GM12878 (cell line): ENCODE data around the gene WBP1L. TPM values are rescaled to one million over a fixed set of nuclear protein-coding genes. Genes with fewer than 3 reads are reported as not detected.

Experiments
- ATF2 ChIP-seq: IDR thresholded peaks from 2 replicates; pipeline ENCODE4 v1.6.1; 2012; ENCODE audit warnings: low read length, inconsistent platforms
- CREB1 ChIP-seq: IDR thresholded peaks from 2 replicates; pipeline ENCODE4 v1.6.1; 2012; ENCODE audit warnings: low read depth, mild to moderate bottlenecking, inconsistent platforms
- ESRRA ChIP-seq: IDR thresholded peaks from 2 replicates; pipeline ENCODE4 v1.6.1; 2012; ENCODE audit warnings: mild to moderate bottlenecking, low read length, improper control_type of control experiment
- FOS ChIP-seq: IDR thresholded peaks from 3 replicates; pipeline ENCODE4 v1.6.1; 2011; ENCODE audit warnings: borderline replicate concordance; ENCODE audit not compliant: insufficient read length; ENCODE audit errors: extremely low read depth
- GATAD2B ChIP-seq: fragments of 450-650 bp; conservative IDR thresholded peaks from 2 replicates; pipeline ENCODE4 v1.6.1; 2017; ENCODE audit warnings: low read depth, mild to moderate bottlenecking, moderate library complexity
- IKZF1 ChIP-seq: fragments of 450-650 bp; conservative IDR thresholded peaks from 2 replicates; pipeline ENCODE4 v1.6.1; 2017; ENCODE audit warnings: antibody characterized with exemption, mild to moderate bottlenecking
- IRF3 ChIP-seq: fragments of 450-650 bp; IDR thresholded peaks from 2 replicates; pipeline ENCODE4 v1.6.1; 2014; ENCODE audit warnings: mild to moderate bottlenecking
- KLF5 ChIP-seq: fragments of 450-650 bp; IDR thresholded peaks from 2 replicates; pipeline ENCODE4 v1.6.1; 2014; ENCODE audit warnings: mild to moderate bottlenecking; ENCODE audit not compliant: partially characterized antibody
- PAX5 ChIP-seq: IDR thresholded peaks from 2 replicates; pipeline ENCODE4 v1.6.1; 2011; ENCODE audit warnings: low read depth, low read length, borderline replicate concordance
- POLR2A ChIP-seq: IDR thresholded peaks from 2 replicates; pipeline ENCODE4 v1.6.1; 2011; ENCODE audit warnings: low read depth, mild to moderate bottlenecking, low read length
- POLR2AphosphoS5 ChIP-seq: IDR thresholded peaks from 2 replicates; pipeline ENCODE4 v1.6.1; 2011; ENCODE audit warnings: mild to moderate bottlenecking, low read length, inconsistent platforms
- SPI1 ChIP-seq: IDR thresholded peaks from 2 replicates; pipeline ENCODE4 v1.6.1; 2011; ENCODE audit warnings: low read depth, mild to moderate bottlenecking, low read length, moderate library complexity, borderline replicate concordance; ENCODE audit not compliant: insufficient read depth
- SREBF2 ChIP-seq: IDR thresholded peaks from 2 replicates; pipeline ENCODE4 v1.6.1; 2012; ENCODE audit warnings: mild to moderate bottlenecking, low read length
- SUPT20H ChIP-seq: IDR thresholded peaks from 2 replicates; pipeline ENCODE4 v1.6.1; 2011; ENCODE audit warnings: low read depth, mild to moderate bottlenecking, low read length, moderate library complexity, borderline replicate concordance; ENCODE audit not compliant: control insufficient read depth
- YY1 ChIP-seq: IDR thresholded peaks from 2 replicates; pipeline ENCODE4 v1.6.1; 2011; ENCODE audit warnings: low read depth, mild to moderate bottlenecking, low read length
- ZNF24 ChIP-seq: fragments of 450-650 bp; IDR thresholded peaks from 2 replicates; pipeline ENCODE4 v1.6.1; 2017; ENCODE audit warnings: antibody characterized with exemption, mild to moderate bottlenecking
- ZNF592 ChIP-seq: fragments of 450-650 bp; IDR thresholded peaks from 2 replicates; pipeline ENCODE4 v1.6.1; 2017; ENCODE audit warnings: mild to moderate bottlenecking, moderate library complexity
- ZNF622 ChIP-seq: fragments of 450-650 bp; IDR thresholded peaks from 2 replicates; pipeline ENCODE4 v1.6.1; 2017; ENCODE audit warnings: mild to moderate bottlenecking, inconsistent platforms
- polyA plus RNA-seq, 11 experiments: library from polyadenylated mRNA; depleted of rRNA in 4 of 11; unstranded in 6 of 11; stranded (reverse) in 5 of 11; fragments of >200 nt; fragmentation: Nextera tagmentation in 4 of 11; fragmentation: Illumina TruSeq in 1 of 11; extraction: Ambion mirVana in 4 of 11; extraction: Trizol in 1 of 11; gene quantifications; 1 replicate in 1 of 11; 2 replicates in 10 of 11; pipeline versions ENCODE4 v1.2.1 to v1.2.3, GENCODE V29; 2011 to 2016; ENCODE audit warnings: inconsistent platforms in 2 of 11, missing spikeins in 2 of 11, low read depth in 1 of 11
- total RNA-seq, 4 experiments: library from RNA; depleted of rRNA in 3 of 4; stranded (reverse); fragments of >200 nt in 3 of 4; fragmentation: Illumina TruSeq in 1 of 4; extraction: Trizol in 1 of 4; gene quantifications; 2 replicates each; pipeline versions ENCODE4 v1.2.1 to v1.2.3, GENCODE V29; 2013 to 2021
- TF ChIP-seq, protein P1 (sequence below): fragments of 450-650 bp; IDR thresholded peaks from 2 replicates; pipeline ENCODE4 v1.6.1; 2017; ENCODE audit warnings: low read depth, mild to moderate bottlenecking, moderate library complexity
- TF ChIP-seq, protein P2 (sequence below): fragments of 450-650 bp; conservative IDR thresholded peaks from 2 replicates; pipeline ENCODE4 v1.6.1; 2017; ENCODE audit warnings: mild to moderate bottlenecking, moderate library complexity

WBP1L gene
- total and polyA plus RNA-seq, 10 of the 15 experiments (the other 5 are each of a cell fraction or from before 2014, with no cell fraction given) = 3.7 to 18.8 (median 12.3) TPM

GRCh38 chr10:102743588-102744373 lies at the start of gene WBP1L (continued):
- peak; percentile 100 for TF ChIP-seq ZNF592
- peak; percentile 99 for TF ChIP-seq YY1
- no peak for TF ChIP-seq ZNF622
- TF ChIP-seq, protein P1, sequence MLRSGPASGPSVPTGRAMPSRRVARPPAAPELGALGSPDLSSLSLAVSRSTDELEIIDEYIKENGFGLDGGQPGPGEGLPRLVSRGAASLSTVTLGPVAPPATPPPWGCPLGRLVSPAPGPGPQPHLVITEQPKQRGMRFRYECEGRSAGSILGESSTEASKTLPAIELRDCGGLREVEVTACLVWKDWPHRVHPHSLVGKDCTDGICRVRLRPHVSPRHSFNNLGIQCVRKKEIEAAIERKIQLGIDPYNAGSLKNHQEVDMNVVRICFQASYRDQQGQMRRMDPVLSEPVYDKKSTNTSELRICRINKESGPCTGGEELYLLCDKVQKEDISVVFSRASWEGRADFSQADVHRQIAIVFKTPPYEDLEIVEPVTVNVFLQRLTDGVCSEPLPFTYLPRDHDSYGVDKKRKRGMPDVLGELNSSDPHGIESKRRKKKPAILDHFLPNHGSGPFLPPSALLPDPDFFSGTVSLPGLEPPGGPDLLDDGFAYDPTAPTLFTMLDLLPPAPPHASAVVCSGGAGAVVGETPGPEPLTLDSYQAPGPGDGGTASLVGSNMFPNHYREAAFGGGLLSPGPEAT = peak; percentile 35; the same call in 1 of the 2 replicates
- no peak for TF ChIP-seq ZNF24
- TF ChIP-seq SUPT20H = no peak
- peak; percentile 79 for TF ChIP-seq IKZF1
- TF ChIP-seq IRF3 = peak; percentile 91
- peak; percentile 83 for TF ChIP-seq POLR2A
- peak; percentile 62 for TF ChIP-seq FOS
- 0 out of 2 replicates have a peak, but pooled peaks have one; percentile 7 for TF ChIP-seq SPI1
- no peak for TF ChIP-seq ESRRA
- TF ChIP-seq GATAD2B = peak; percentile 38; the same call in 1 of the 2 replicates
- TF ChIP-seq SREBF2 = peak; percentile 59; the same call in 1 of the 2 replicates
- peak; percentile 90 for TF ChIP-seq CREB1
- TF ChIP-seq KLF5 = no peak
- 0 out of 2 replicates have a peak, but pooled peaks have one; percentile 3 for TF ChIP-seq PAX5
- TF ChIP-seq ATF2 = no peak
- TF ChIP-seq, protein P2, sequence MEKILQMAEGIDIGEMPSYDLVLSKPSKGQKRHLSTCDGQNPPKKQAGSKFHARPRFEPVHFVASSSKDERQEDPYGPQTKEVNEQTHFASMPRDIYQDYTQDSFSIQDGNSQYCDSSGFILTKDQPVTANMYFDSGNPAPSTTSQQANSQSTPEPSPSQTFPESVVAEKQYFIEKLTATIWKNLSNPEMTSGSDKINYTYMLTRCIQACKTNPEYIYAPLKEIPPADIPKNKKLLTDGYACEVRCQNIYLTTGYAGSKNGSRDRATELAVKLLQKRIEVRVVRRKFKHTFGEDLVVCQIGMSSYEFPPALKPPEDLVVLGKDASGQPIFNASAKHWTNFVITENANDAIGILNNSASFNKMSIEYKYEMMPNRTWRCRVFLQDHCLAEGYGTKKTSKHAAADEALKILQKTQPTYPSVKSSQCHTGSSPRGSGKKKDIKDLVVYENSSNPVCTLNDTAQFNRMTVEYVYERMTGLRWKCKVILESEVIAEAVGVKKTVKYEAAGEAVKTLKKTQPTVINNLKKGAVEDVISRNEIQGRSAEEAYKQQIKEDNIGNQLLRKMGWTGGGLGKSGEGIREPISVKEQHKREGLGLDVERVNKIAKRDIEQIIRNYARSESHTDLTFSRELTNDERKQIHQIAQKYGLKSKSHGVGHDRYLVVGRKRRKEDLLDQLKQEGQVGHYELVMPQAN = peak; percentile 64
- peak; percentile 67 for TF ChIP-seq POLR2AphosphoS5
